ENCODE measurements around the gene GTPBP1.

The GTPBP1 gene

GRCh38 chr22:38727530-38728451, 22.0 kb downstream of the GTPBP1 start:
- DNase-seq = no peak

- DNase-seq = no peak
These were observed 23.4 kb downstream of the GTPBP1 start for GRCh38 chr22:38728871-38729796.

- no peak for DNase-seq
These were observed 24.2 kb downstream of the GTPBP1 start for GRCh38 chr22:38729946-38730345.

- no peak for DNase-seq
These were observed 24.7 kb downstream of the GTPBP1 start for GRCh38 chr22:38730411-38730871.

GRCh38 chr22:38731703-38732161, 26.0 kb downstream of the GTPBP1 start:
- DNase-seq = no peak

GRCh38 chr22:38732251-38732815, 26.6 kb downstream of the GTPBP1 start:
- no peak for DNase-seq

GRCh38 chr22:38733329-38733723, 27.6 kb downstream of the GTPBP1 start:
- no peak for DNase-seq

- no peak for DNase-seq
These were observed 28.1 kb downstream of the GTPBP1 start for GRCh38 chr22:38733724-38734381.

GRCh38 chr22:38734421-38735100, 28.8 kb downstream of the GTPBP1 start:
- no peak for DNase-seq

- DNase-seq = no peak
These were observed 29.4 kb downstream of the GTPBP1 start for GRCh38 chr22:38735126-38735464.

- DNase-seq = no peak
These were observed 29.9 kb downstream of the GTPBP1 start for GRCh38 chr22:38735465-38736256.

GRCh38 chr22:38736257-38736570, 30.5 kb downstream of the GTPBP1 start:
- no peak for DNase-seq

GRCh38 chr22:38737302-38738060, 31.7 kb downstream of the GTPBP1 start:
- peak; percentile 72 for DNase-seq

- DNase-seq = no peak
These were observed 32.8 kb downstream of the GTPBP1 start for GRCh38 chr22:38738475-38739070.

GRCh38 chr22:38739300-38740055, 33.7 kb downstream of the GTPBP1 start:
- no peak for DNase-seq

- no peak for DNase-seq
These were observed 34.5 kb downstream of the GTPBP1 start for GRCh38 chr22:38740116-38740723.

GRCh38 chr22:38740754-38741153, 35.0 kb downstream of the GTPBP1 start:
- DNase-seq = no peak

GRCh38 chr22:38741166-38741565, 35.4 kb downstream of the GTPBP1 start:
- no peak for DNase-seq

GRCh38 chr22:38741576-38741975, 35.8 kb downstream of the GTPBP1 start:
- DNase-seq = no peak

Data from islet precursor cell (in vitro differentiated cells).